K562 (cell line): ENCODE results near the gene PKHD1. TPM values are rescaled to one million over a fixed set of nuclear protein-coding genes. Genes with fewer than 3 reads are reported as not detected.

Source experiments
- ATAC-seq: fragments of 200-7000 bp; cut with Tn5 transposase; 3 replicates; pipeline ENCODE4 v1.9.1; 2020; ENCODE audit warnings: moderate library complexity
- BruUV-seq: library from RNA; stranded (reverse); fragments of 400-500 nt; replicated peaks from 2 replicates; lab custom pipeline; 2021; lab: Mats Ljungman, UMichigan
- CTCF ChIA-PET: fragments of 300-600 bp; formaldehyde crosslinking; extraction: SDS; loops from one replicate; lab custom pipeline; 2021; ENCODE audit warnings: low intra/inter-chr PET ratio; lab: Yijun Ruan, JAX
- POLR2A ChIA-PET: fragments of 300-600, 350-650 bp; sonication (Branson Sonifier 250); formaldehyde crosslinking; extraction: SDS; loops from one replicate; lab custom pipeline; 2021; ENCODE audit warnings: antibody characterized with exemption, inconsistent platforms; lab: Yijun Ruan, JAX
- DNase-seq, 4 experiments: peaks; one replicate each; pipeline versions ENCODE4 v3.0.0 to v3.0.0-alpha.2; 2011 to 2018; ENCODE audit warnings: low spot score in 3 of 4, mixed read lengths in 3 of 4; ENCODE audit errors: extremely low read depth in 1 of 4
- FAIRE-seq: peaks from 2 replicates; lab custom pipeline; 2011; peaks lifted over from hg19 to GRCh38; lab: Jason Lieb, UNC
- H2AFZ ChIP-seq: 2 replicates; pipeline ENCODE4 v1.6.0; 2011; ENCODE audit warnings: low read depth, low read length, control low read depth, inconsistent platforms
- H3K27ac ChIP-seq: fragments of 200-600 bp; 3 replicates; pipeline ENCODE4 v1.8.0; 2011; ENCODE audit warnings: low read depth, mild to moderate bottlenecking, control low read depth, inconsistent platforms, low read length, moderate library complexity, mixed read lengths; ENCODE audit errors: extremely low read depth
- H3K27me3 ChIP-seq, 2 experiments: fragments of 300-600 bp in 1 of 2; 2 replicates in 1 of 2; 3 replicates in 1 of 2; pipeline versions ENCODE4 v1.6.0 to v1.8.0; 2011; ENCODE audit warnings: inconsistent platforms in 2 of 2, low read length in 2 of 2, mild to moderate bottlenecking in 1 of 2, mixed read lengths in 1 of 2, moderate library complexity in 1 of 2; ENCODE audit not compliant: control insufficient read depth in 2 of 2, insufficient read depth in 2 of 2
- H3K36me3 ChIP-seq: fragments of 300-600 bp; 3 replicates; pipeline ENCODE4 v1.8.0; 2011; ENCODE audit warnings: mild to moderate bottlenecking, low read length, inconsistent platforms; ENCODE audit not compliant: control insufficient read depth, insufficient read depth
- H3K4me1 ChIP-seq, 2 experiments: fragments of 200-600 bp in 1 of 2; replicated peaks in 1 of 2; 2 replicates in 1 of 2; 3 replicates in 1 of 2; pipeline versions ENCODE4 v1.5.1 to v1.8.0; 2011; ENCODE audit warnings: inconsistent platforms in 2 of 2, low read length in 2 of 2, mild to moderate bottlenecking in 1 of 2, mixed read lengths in 1 of 2, moderate library complexity in 1 of 2; ENCODE audit not compliant: control insufficient read depth in 2 of 2, insufficient read depth in 2 of 2
- H3K4me2 ChIP-seq: 2 replicates; pipeline ENCODE4 v1.6.1; 2011; ENCODE audit warnings: low read length, control low read depth, inconsistent platforms, mixed read lengths; ENCODE audit not compliant: insufficient read depth
- H3K4me3 ChIP-seq: fragments of 200-600 bp; sonication (generic), shearing (Covaris generic); 2 replicates; pipeline ENCODE4 v1.5.1; 2016; ENCODE audit warnings: control low read depth, inconsistent platforms
- H3K79me2 ChIP-seq: fragments of 200-600 bp; 3 replicates; pipeline ENCODE4 v1.8.0; 2011; ENCODE audit warnings: low read length, inconsistent platforms; ENCODE audit not compliant: control insufficient read depth, insufficient read depth
- H3K9ac ChIP-seq, 2 experiments: 2 replicates each; pipeline versions ENCODE4 v1.6.0 to v1.6.1; 2011; ENCODE audit warnings: low read depth in 2 of 2, low read length in 2 of 2, control low read depth in 1 of 2, inconsistent platforms in 1 of 2, mild to moderate bottlenecking in 1 of 2, mixed read lengths in 1 of 2; ENCODE audit not compliant: insufficient read depth in 1 of 2
- H3K9me1 ChIP-seq: one replicate; pipeline ENCODE4 v1.6.0; 2011; ENCODE audit warnings: inconsistent platforms, mild to moderate bottlenecking, low read length, moderate library complexity; ENCODE audit not compliant: control insufficient read depth, insufficient read depth
- H3K9me3 ChIP-seq: replicated peaks from 2 replicates; pipeline ENCODE4 v1.5.1; 2011; ENCODE audit warnings: low read depth, low read length, inconsistent platforms; ENCODE audit not compliant: control insufficient read depth, insufficient read depth
- H4K20me1 ChIP-seq: replicated peaks from 2 replicates; pipeline ENCODE4 v1.6.1; 2011; ENCODE audit warnings: low read length, inconsistent platforms, mixed read lengths; ENCODE audit not compliant: control insufficient read depth, insufficient read depth
- ELF4 ChIP-seq: fragments of 450-650 bp; formaldehyde crosslinking; IDR thresholded peaks from 2 replicates; pipeline ENCODE4 v1.4.0; 2022; ENCODE audit warnings: missing genetic modification characterization
- EP400 ChIP-seq: fragments of 450-650 bp; IDR thresholded peaks from 2 replicates; pipeline ENCODE4 v1.6.1; 2017; ENCODE audit warnings: antibody characterized with exemption, mild to moderate bottlenecking, moderate library complexity
- EZH2 ChIP-seq: IDR thresholded peaks from 2 replicates; pipeline ENCODE4 v1.6.1; 2012; ENCODE audit warnings: low read depth, mild to moderate bottlenecking, inconsistent platforms, low read length, borderline replicate concordance
- FOXJ3 ChIP-seq: sonication (generic); formaldehyde crosslinking; IDR thresholded peaks from 2 replicates; pipeline ENCODE4 v1.4.0; 2020; ENCODE audit warnings: mild to moderate bottlenecking, missing genetic modification reagents
- HNRNPK ChIP-seq: fragments of 200-400 bp; formaldehyde crosslinking; IDR thresholded peaks from one replicate; pipeline ENCODE4 v1.6.1; 2018; ENCODE audit warnings: mild to moderate bottlenecking, low read depth, low read length; ENCODE audit not compliant: poor library complexity, severe bottlenecking
- MXD1 ChIP-seq: fragments of 250-450 bp; sonication (Bioruptor Pico); IDR thresholded peaks from 2 replicates; pipeline ENCODE4 v1.8.0; 2021; ENCODE audit warnings: borderline replicate concordance, mild to moderate bottlenecking, moderate library complexity; ENCODE audit not compliant: poor library complexity, severe bottlenecking
- RAD21 ChIP-seq, 2 experiments: fragments of 250-450 bp in 1 of 2; fragments of 450-650 bp in 1 of 2; sonication (Bioruptor Pico) in 1 of 2; formaldehyde crosslinking in 1 of 2; IDR thresholded peaks in 1 of 2; conservative IDR thresholded peaks in 1 of 2; 2 replicates each; pipeline versions ENCODE4 v1.4.0 to v1.8.0; 2020 to 2022; ENCODE audit warnings: mild to moderate bottlenecking in 2 of 2, moderate library complexity in 1 of 2
- SMC3 ChIP-seq: conservative IDR thresholded peaks from 2 replicates; pipeline ENCODE4 v1.6.1; 2011; ENCODE audit warnings: low read depth, low read length, improper control_type of control experiment; ENCODE audit not compliant: insufficient read depth
- SPI1 ChIP-seq: IDR thresholded peaks from 2 replicates; pipeline ENCODE4 v1.6.1; 2011; ENCODE audit warnings: low read depth, low read length, control low read depth, borderline replicate concordance
- STAG1 ChIP-seq: sonication (generic); formaldehyde crosslinking; IDR thresholded peaks from 2 replicates; pipeline ENCODE4 v1.5.0; 2020; ENCODE audit warnings: missing genetic modification reagents, borderline replicate concordance
- SUPT5H ChIP-seq: fragments of 450-650 bp; IDR thresholded peaks from 2 replicates; pipeline ENCODE4 v1.6.1; 2016
- TCF15 ChIP-seq: fragments of 250-450 bp; sonication (Bioruptor Pico); IDR thresholded peaks from 2 replicates; pipeline ENCODE4 v1.8.0; 2022; ENCODE audit warnings: moderate library complexity, mild to moderate bottlenecking, inconsistent platforms
- ZNF76 ChIP-seq: fragments of 250-450 bp; sonication (Bioruptor Pico); IDR thresholded peaks from 2 replicates; pipeline ENCODE4 v1.4.0; 2020; ENCODE audit warnings: mild to moderate bottlenecking, moderate library complexity, borderline replicate concordance
- ZNF778 ChIP-seq: fragments of 450-650 bp; formaldehyde crosslinking; IDR thresholded peaks from 2 replicates; pipeline ENCODE4 v1.4.0; 2020; ENCODE audit warnings: mild to moderate bottlenecking, moderate library complexity
- ZNF780A ChIP-seq: fragments of 250-450 bp; sonication (Bioruptor Pico); IDR thresholded peaks from 2 replicates; pipeline ENCODE4 v1.5.0; 2021; ENCODE audit warnings: mild to moderate bottlenecking
- ZSCAN32 ChIP-seq: fragments of 450-650 bp; formaldehyde crosslinking; IDR thresholded peaks from 2 replicates; pipeline ENCODE4 v1.4.0; 2020; ENCODE audit warnings: mild to moderate bottlenecking, moderate library complexity
- whole genome bisulfite sequencing: fragments of 100-300 bp; shearing (Covaris generic); methylation state at CpG from one replicate; pipeline ENCODE4 v1.1.6; 2016; ENCODE audit warnings: low coverage, mixed read lengths; ENCODE audit not compliant: insufficient coverage; ENCODE audit errors: missing lambda C conversion rate; 5-methylcytosine and 5-hydroxymethylcytosine counted together
- in situ Hi-C: fragments of 300-500 bp; cut with MboI; formaldehyde crosslinking; loops from 4 replicates; pipeline ENCODE4 v1.15.0; 2018; ENCODE audit warnings: inconsistent platforms, mixed read lengths
- intact Hi-C: fragments of 100-400 bp; cut with micrococcal nuclease; formaldehyde crosslinking; loops from 2 replicates; pipeline ENCODE4 v1.14.2; 2022
- polyA plus RNA-seq, 8 experiments: library from polyadenylated mRNA; depleted of rRNA in 4 of 8; stranded (reverse) in 5 of 8; unstranded in 3 of 8; fragments of >200 nt; fragmentation: Nextera tagmentation in 2 of 8; fragmentation: Illumina TruSeq in 1 of 8; extraction: Ambion mirVana in 2 of 8; extraction: Trizol in 1 of 8; gene quantifications; 2 replicates each; pipeline versions ENCODE4 v1.2.1 to v1.2.3, GENCODE V29; 2011 to 2014; ENCODE audit warnings: inconsistent platforms in 1 of 8, missing spikeins in 1 of 8
- total RNA-seq, 7 experiments: library from RNA; depleted of rRNA in 6 of 7; stranded (reverse); fragments of >200 nt in 6 of 7; fragmentation: Illumina TruSeq in 2 of 7; extraction: Trizol in 2 of 7; gene quantifications; 2 replicates each; pipeline versions ENCODE4 v1.2.1 to v1.2.3, GENCODE V29; 2011 to 2021; ENCODE audit warnings: low replicate concordance in 1 of 7
- TF ChIP-seq, protein P1 (sequence below): sonication (generic); formaldehyde crosslinking; IDR thresholded peaks from 2 replicates; pipeline ENCODE4 v1.8.0; 2022; ENCODE audit warnings: missing genetic modification reagents, mild to moderate bottlenecking, moderate library complexity, borderline replicate concordance
- TF ChIP-seq, protein P2 (sequence below): fragments of 450-650 bp; formaldehyde crosslinking; IDR thresholded peaks from 2 replicates; pipeline ENCODE4 v1.4.0; 2020; ENCODE audit warnings: mild to moderate bottlenecking, moderate library complexity

PKHD1 gene
- total and polyA plus RNA-seq, 9 of the 15 experiments (the other 6 are each of a cell fraction or from before 2014, with no cell fraction given), result 0.01 to 0.04 (median 0.01) TPM; not detected in 6

DNA sequence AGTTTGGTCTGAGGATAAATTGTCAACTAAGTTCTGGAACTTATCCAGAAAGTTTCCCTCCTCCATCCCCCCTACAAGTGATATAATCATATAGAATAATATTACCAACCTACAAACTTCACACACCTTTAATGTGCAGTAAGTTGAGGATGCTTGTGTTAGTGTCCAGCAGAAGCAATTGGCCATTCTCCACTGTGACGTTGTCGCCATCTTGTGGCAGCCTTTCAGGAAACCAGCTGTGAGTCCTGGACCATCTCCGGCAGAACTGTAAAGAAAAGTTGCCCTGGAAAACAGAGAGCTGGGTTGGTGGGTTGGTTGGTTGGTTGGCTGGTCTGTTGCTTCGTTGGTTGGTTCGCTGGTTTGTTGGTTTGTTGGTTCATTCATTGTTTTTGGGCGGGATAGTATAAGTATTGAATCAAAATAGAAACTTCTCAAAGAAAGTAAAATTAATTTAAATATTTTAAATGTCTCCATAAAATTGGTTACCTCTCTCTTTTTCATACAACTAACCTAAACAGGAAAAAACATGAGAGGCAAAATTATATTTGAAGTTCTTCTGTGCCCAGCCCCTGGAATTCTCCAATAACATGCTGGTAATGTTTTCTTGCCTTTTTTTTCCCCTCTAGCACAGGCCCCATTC is 127.5 kb downstream of the PKHD1 start:
- in situ Hi-C loops, result no loop called here
- Histone ChIP-seq H3K79me2 (no peaks in the 10 kb centered on the region), H3K9ac (no peak overlapping the region), H3K9me1 (no peaks in the 10 kb centered on the region), H3K27ac (no peak overlapping the region), H3K4me1 (no peaks in the 10 kb centered on the region), H2AFZ (no peak overlapping the region), H3K27me3 (no peaks in the 10 kb centered on the region), H3K36me3 (no peaks in the 10 kb centered on the region), H4K20me1 (no peaks in the 10 kb centered on the region), H3K4me2 (no peak overlapping the region), H3K4me3 (no peak overlapping the region), H3K9me3 (no peaks in the 10 kb centered on the region)
- BruUV-seq, result no TSS peak
- ChIA-PET CTCF (interaction anchor here (0.6 to 1.6 kb wide), 4 partner anchors 61 to 1695 kb away, joined by 3 to 8 read pairs (median 6); no protein-coding TSS in a partner anchor), POLR2A (interaction anchor here (0.6 to 0.9 kb wide), 3 partner anchors 8 to 43 kb away, joined by 3 to 4 read pairs (median 3); no protein-coding TSS in a partner anchor)
- ATAC-seq, result peak; percentile 94
- DNase-seq, result peak; percentile 50 to 77 (median 58)
- peak; percentile 88 for FAIRE-seq
- 1% methylated on average over 6 of the region's 6 CpGs for WGBS
- intact Hi-C loops, result loop anchor here (1.0 to 2.0 kb wide), 2 partner anchors 105 to 1143 kb away; no protein-coding TSS in a partner anchor
- TF ChIP-seq FOXJ3, result no peak
- TF ChIP-seq SUPT5H, result no peak
- no peak for TF ChIP-seq MXD1 (CRISPR knock-in tag)
- no peak for TF ChIP-seq ZSCAN32
- TF ChIP-seq ZNF780A (CRISPR knock-in tag), result no peak
- TF ChIP-seq, protein P1, sequence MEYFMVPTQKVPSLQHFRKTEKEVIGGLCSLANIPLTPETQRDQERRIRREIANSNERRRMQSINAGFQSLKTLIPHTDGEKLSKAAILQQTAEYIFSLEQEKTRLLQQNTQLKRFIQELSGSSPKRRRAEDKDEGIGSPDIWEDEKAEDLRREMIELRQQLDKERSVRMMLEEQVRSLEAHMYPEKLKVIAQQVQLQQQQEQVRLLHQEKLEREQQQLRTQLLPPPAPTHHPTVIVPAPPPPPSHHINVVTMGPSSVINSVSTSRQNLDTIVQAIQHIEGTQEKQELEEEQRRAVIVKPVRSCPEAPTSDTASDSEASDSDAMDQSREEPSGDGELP (CRISPR knock-in tag), result peak; percentile 63
- TF ChIP-seq RAD21 (CRISPR knock-in tag; conservative IDR thresholded peaks at IDR 0.05 in 1 of 2, IDR thresholded peaks at IDR 0.05 in 1 of 2), result peak; percentile 65 to 85
- TF ChIP-seq SMC3, result peak; percentile 63
- TF ChIP-seq EZH2, result no peak
- no peak for TF ChIP-seq EP400
- no peak for TF ChIP-seq ZNF778 (CRISPR knock-in tag)
- peak; percentile 75; the same call in 1 of the 2 replicates for TF ChIP-seq STAG1 (CRISPR knock-in tag)
- TF ChIP-seq, protein P2, sequence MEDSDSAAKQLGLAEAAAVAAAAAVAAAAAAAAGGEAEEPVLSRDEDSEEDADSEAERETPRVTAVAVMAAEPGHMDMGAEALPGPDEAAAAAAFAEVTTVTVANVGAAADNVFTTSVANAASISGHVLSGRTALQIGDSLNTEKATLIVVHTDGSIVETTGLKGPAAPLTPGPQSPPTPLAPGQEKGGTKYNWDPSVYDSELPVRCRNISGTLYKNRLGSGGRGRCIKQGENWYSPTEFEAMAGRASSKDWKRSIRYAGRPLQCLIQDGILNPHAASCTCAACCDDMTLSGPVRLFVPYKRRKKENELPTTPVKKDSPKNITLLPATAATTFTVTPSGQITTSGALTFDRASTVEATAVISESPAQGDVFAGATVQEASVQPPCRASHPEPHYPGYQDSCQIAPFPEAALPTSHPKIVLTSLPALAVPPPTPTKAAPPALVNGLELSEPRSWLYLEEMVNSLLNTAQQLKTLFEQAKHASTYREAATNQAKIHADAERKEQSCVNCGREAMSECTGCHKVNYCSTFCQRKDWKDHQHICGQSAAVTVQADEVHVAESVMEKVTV, result 0 out of 2 replicates have a peak, but pooled peaks have one; percentile 21
- no peak for TF ChIP-seq TCF15 (CRISPR knock-in tag)
- TF ChIP-seq SPI1, result no peak
- TF ChIP-seq HNRNPK, result no peak
- TF ChIP-seq ZNF76 (CRISPR knock-in tag), result no peak
- TF ChIP-seq ELF4, result no peak
